Stimulated activated effector memory CD8-positive, alpha-beta T cell treated with anti-CD3 and anti-CD28 coated beads, Interleukin-12 subunit alpha, Interleukin-12 subunit beta, amount 100 ng/mL, for 72 hours (primary cell): ENCODE data around the gene B3GNT7.
"Not testable (repeated sequence)": the region's sequence is repeated elsewhere in the genome, so short reads cannot be mapped to it uniquely, and the experiment has no call there.

Source experiments
- ATAC-seq: fragments of 150-1000 bp; cut with Tn5 transposase; 2 replicates; pipeline ENCODE4 v1.10.0; 2021
- DNase-seq, 2 donors: peaks; one replicate each; pipeline ENCODE4 v3.0.0; 2021 to 2022; ENCODE audit warnings: low spot score in 2 of 2
- H3K27ac Mint-ChIP-seq: one replicate; pipeline ENCODE4 v1.8.0; 2022; ENCODE audit warnings: mild to moderate bottlenecking, mixed read lengths
- H3K36me3 Mint-ChIP-seq: one replicate; pipeline ENCODE4 v1.8.0; 2022; ENCODE audit warnings: mild to moderate bottlenecking, mixed read lengths
- H3K4me1 Mint-ChIP-seq: one replicate; pipeline ENCODE4 v1.8.0; 2022; ENCODE audit warnings: mixed read lengths
- H3K4me3 Mint-ChIP-seq: one replicate; pipeline ENCODE4 v1.8.0; 2022; ENCODE audit warnings: mild to moderate bottlenecking, mixed read lengths
- H3K9me3 Mint-ChIP-seq: one replicate; pipeline ENCODE4 v1.8.0; 2022; ENCODE audit warnings: mixed read lengths

B3GNT7 gene

GRCh38 chr2:231395188-231396057, at the start of gene B3GNT7:
Gene B3GNT7 (plus strand): TSS chr2:231395710. CDS start chr2:231395804, 94 bp downstream.
- ATAC-seq (no peak), DNase-seq (peak in 1 of 2 donors; percentile 53)
- Mint-ChIP-seq H3K36me3 (no peaks in the 10 kb centered on the region), H3K27ac (peak within 1 kb of the TSS; percentile 98), H3K9me3 (no peaks in the 10 kb centered on the region), H3K4me3 (peak within 1 kb of the TSS; percentile 76), H3K4me1 (peaks cover 41% of the 10 kb centered on the region)

- H3K27ac Mint-ChIP-seq = no peak overlapping the region
- no peak overlapping the region for H3K4me3 Mint-ChIP-seq
- H3K36me3 Mint-ChIP-seq = no peaks in the 10 kb centered on the region
- no peak for DNase-seq
- no peak for ATAC-seq
- no peaks in the 10 kb centered on the region for H3K9me3 Mint-ChIP-seq
- no peaks in the 10 kb centered on the region for H3K4me1 Mint-ChIP-seq
Observed at GRCh38 chr2:231347081-231347480, 48.4 kb upstream of the B3GNT7 start.

- H3K4me1 Mint-ChIP-seq = no peaks in the 10 kb centered on the region
- ATAC-seq (no peak), DNase-seq (no peak)
- no peak overlapping the region for H3K4me3 Mint-ChIP-seq
- no peaks in the 10 kb centered on the region for H3K36me3 Mint-ChIP-seq
- H3K9me3 Mint-ChIP-seq = no peaks in the 10 kb centered on the region
- no peak overlapping the region for H3K27ac Mint-ChIP-seq
Observed at GRCh38 chr2:231347638-231348037, 47.9 kb upstream of the B3GNT7 start.

- Mint-ChIP-seq H3K4me3 (no peak overlapping the region), H3K4me1 (no peaks in the 10 kb centered on the region), H3K27ac (no peak overlapping the region), H3K36me3 (no peaks in the 10 kb centered on the region), H3K9me3 (no peaks in the 10 kb centered on the region)
- ATAC-seq (no peak), DNase-seq (no peak)
Observed at GRCh38 chr2:231348173-231348572, 47.3 kb upstream of the B3GNT7 start.

- H3K36me3 Mint-ChIP-seq = no peaks in the 10 kb centered on the region
- H3K9me3 Mint-ChIP-seq = no peaks in the 10 kb centered on the region
- ATAC-seq (no peak), DNase-seq (no peak)
- no peak overlapping the region for H3K27ac Mint-ChIP-seq
- no peaks in the 10 kb centered on the region for H3K4me1 Mint-ChIP-seq
- no peak overlapping the region for H3K4me3 Mint-ChIP-seq
Observed at GRCh38 chr2:231348704-231349373, 46.7 kb upstream of the B3GNT7 start.

GRCh38 chr2:231349374-231349735, 46.2 kb upstream of the B3GNT7 start:
- not testable (repeated sequence) for H3K36me3 Mint-ChIP-seq, H3K4me1 Mint-ChIP-seq, DNase-seq, H3K27ac Mint-ChIP-seq, H3K9me3 Mint-ChIP-seq, ATAC-seq, H3K4me3 Mint-ChIP-seq

- no peak for DNase-seq
- Mint-ChIP-seq H3K36me3 (no peaks in the 10 kb centered on the region), H3K4me3 (no peak overlapping the region), H3K9me3 (no peaks in the 10 kb centered on the region), H3K27ac (no peak overlapping the region), H3K4me1 (no peaks in the 10 kb centered on the region)
- ATAC-seq = no peak
Observed at GRCh38 chr2:231351648-231352047, 43.9 kb upstream of the B3GNT7 start.

- Mint-ChIP-seq H3K4me3 (no peak overlapping the region), H3K36me3 (no peaks in the 10 kb centered on the region), H3K27ac (no peak overlapping the region), H3K4me1 (no peaks in the 10 kb centered on the region), H3K9me3 (no peaks in the 10 kb centered on the region)
- DNase-seq (no peak), ATAC-seq (no peak)
Observed at GRCh38 chr2:231353469-231353868, 42.0 kb upstream of the B3GNT7 start.

- Mint-ChIP-seq H3K4me3 (no peak overlapping the region), H3K9me3 (no peaks in the 10 kb centered on the region), H3K4me1 (no peaks in the 10 kb centered on the region), H3K27ac (no peak overlapping the region), H3K36me3 (no peaks in the 10 kb centered on the region)
- no peak for ATAC-seq
- no peak for DNase-seq
Observed at GRCh38 chr2:231355508-231356465, 39.7 kb upstream of the B3GNT7 start.

GRCh38 chr2:231356466-231356844, 39.1 kb upstream of the B3GNT7 start:
- no peak overlapping the region for H3K27ac Mint-ChIP-seq
- DNase-seq = no peak
- no peak for ATAC-seq
- H3K9me3 Mint-ChIP-seq = no peaks in the 10 kb centered on the region
- H3K4me3 Mint-ChIP-seq = no peak overlapping the region
- no peaks in the 10 kb centered on the region for H3K36me3 Mint-ChIP-seq
- peaks cover 1% of the 10 kb centered on the region for H3K4me1 Mint-ChIP-seq

GRCh38 chr2:231357048-231357447, 38.5 kb upstream of the B3GNT7 start:
- Mint-ChIP-seq H3K9me3 (no peaks in the 10 kb centered on the region), H3K36me3 (no peaks in the 10 kb centered on the region), H3K27ac (no peak overlapping the region), H3K4me3 (no peak overlapping the region), H3K4me1 (peaks cover 7% of the 10 kb centered on the region)
- DNase-seq = no peak
- ATAC-seq = no peak

- Mint-ChIP-seq H3K27ac (no peak overlapping the region), H3K36me3 (no peaks in the 10 kb centered on the region), H3K4me1 (peaks cover 16% of the 10 kb centered on the region), H3K4me3 (no peak overlapping the region), H3K9me3 (no peaks in the 10 kb centered on the region)
- DNase-seq = no peak
- ATAC-seq = no peak
Observed at GRCh38 chr2:231357931-231358330, 37.6 kb upstream of the B3GNT7 start.

GRCh38 chr2:231359441-231359840, 36.1 kb upstream of the B3GNT7 start:
- no peaks in the 10 kb centered on the region for H3K36me3 Mint-ChIP-seq
- peaks cover 19% of the 10 kb centered on the region for H3K4me1 Mint-ChIP-seq
- ATAC-seq (no peak), DNase-seq (no peak)
- H3K27ac Mint-ChIP-seq = no peak overlapping the region
- no peaks in the 10 kb centered on the region for H3K9me3 Mint-ChIP-seq
- H3K4me3 Mint-ChIP-seq = no peak overlapping the region

- Mint-ChIP-seq H3K27ac (no peak overlapping the region), H3K4me3 (no peak overlapping the region), H3K4me1 (peaks cover 19% of the 10 kb centered on the region), H3K9me3 (no peaks in the 10 kb centered on the region), H3K36me3 (no peaks in the 10 kb centered on the region)
- ATAC-seq (no peak), DNase-seq (no peak)
Observed at GRCh38 chr2:231359948-231360347, 35.6 kb upstream of the B3GNT7 start.

- Mint-ChIP-seq H3K4me3 (no peak overlapping the region), H3K27ac (no peak overlapping the region), H3K9me3 (no peaks in the 10 kb centered on the region), H3K4me1 (peaks cover 19% of the 10 kb centered on the region), H3K36me3 (no peaks in the 10 kb centered on the region)
- no peak for DNase-seq
- ATAC-seq = no peak
Observed at GRCh38 chr2:231360401-231360800, 35.1 kb upstream of the B3GNT7 start.
